Neural progenitor cell (in vitro differentiated cells): ENCODE data around the gene HAS3. TPM values are rescaled to one million over a fixed set of nuclear protein-coding genes. Genes with fewer than 3 reads are reported as not detected.

ENCODE experiments used
- DNase-seq: peaks from one replicate; pipeline ENCODE4 v3.0.0-alpha.2; 2016; ENCODE audit warnings: low spot score
- H2AFZ ChIP-seq: fragments of 200-600 bp; sonication (generic); replicated peaks from 2 replicates; pipeline ENCODE4 v1.6.1; 2016; ENCODE audit warnings: antibody characterized with exemption
- H3F3A ChIP-seq: fragments of 200-600 bp; sonication (generic); 2 replicates; pipeline ENCODE4 v1.6.1; 2016; ENCODE audit warnings: antibody characterized with exemption, low read depth
- H3K27ac ChIP-seq: fragments of 200-600 bp; sonication (generic); 2 replicates; pipeline ENCODE4 v1.5.1; 2016; ENCODE audit warnings: mild to moderate bottlenecking
- H3K27me3 ChIP-seq: fragments of 200-600 bp; sonication (generic); 2 replicates; pipeline ENCODE4 v1.6.1; 2016; ENCODE audit warnings: mild to moderate bottlenecking, moderate library complexity
- H3K36me3 ChIP-seq: fragments of 200-600 bp; sonication (generic); 2 replicates; pipeline ENCODE4 v1.5.1; 2016
- H3K4me1 ChIP-seq: fragments of 200-600 bp; sonication (generic); 2 replicates; pipeline ENCODE4 v1.6.1; 2016; ENCODE audit warnings: mixed run types
- H3K4me2 ChIP-seq: fragments of 200-600 bp; sonication (generic); 2 replicates; pipeline ENCODE4 v1.6.1; 2016
- H3K4me3 ChIP-seq: fragments of 200-600 bp; sonication (generic); 2 replicates; pipeline ENCODE4 v1.5.1; 2016
- H3K79me2 ChIP-seq: fragments of 200-600 bp; sonication (generic); 2 replicates; pipeline ENCODE4 v1.6.1; 2016; ENCODE audit warnings: low read depth
- H3K9ac ChIP-seq: fragments of 200-600 bp; sonication (generic); 2 replicates; pipeline ENCODE4 v1.6.1; 2016
- H3K9me3 ChIP-seq: fragments of 200-600 bp; sonication (generic); 2 replicates; pipeline ENCODE4 v1.5.1; 2016; ENCODE audit warnings: low read depth
- H4K20me1 ChIP-seq: fragments of 200-600 bp; sonication (generic); 2 replicates; pipeline ENCODE4 v1.6.1; 2016; ENCODE audit warnings: low read depth
- H3K27ac Mint-ChIP-seq: 3 replicates; pipeline ENCODE4 v1.8.0; 2021; ENCODE audit warnings: mixed read lengths
- H3K27me3 Mint-ChIP-seq: 2 replicates; pipeline ENCODE4 v1.8.0; 2022; ENCODE audit warnings: low read depth, mild to moderate bottlenecking, inconsistent platforms, moderate library complexity, mixed read lengths; ENCODE audit not compliant: insufficient read depth
- H3K36me3 Mint-ChIP-seq: 3 replicates; pipeline ENCODE4 v1.8.0; 2021; ENCODE audit warnings: mixed read lengths
- H3K4me1 Mint-ChIP-seq: 3 replicates; pipeline ENCODE4 v1.8.0; 2021; ENCODE audit warnings: mixed read lengths
- H3K4me3 Mint-ChIP-seq: 3 replicates; pipeline ENCODE4 v1.8.0; 2021; ENCODE audit warnings: mild to moderate bottlenecking, moderate library complexity, mixed read lengths
- H3K9me3 Mint-ChIP-seq: 3 replicates; pipeline ENCODE4 v1.8.0; 2020; ENCODE audit warnings: mixed read lengths
- EZH2 ChIP-seq: fragments of 200-600 bp; sonication (generic); IDR thresholded peaks from 2 replicates; pipeline ENCODE4 v1.6.1; 2017; ENCODE audit warnings: antibody characterized with exemption, mild to moderate bottlenecking, moderate library complexity
- EZH2phosphoT487 ChIP-seq: fragments of 200-600 bp; sonication (generic); IDR thresholded peaks from 2 replicates; pipeline ENCODE4 v1.6.1; 2017; ENCODE audit warnings: antibody characterized with exemption
- total RNA-seq: library from RNA; depleted of rRNA; stranded (reverse); fragments of >200 nt; gene quantifications from 2 replicates; pipeline ENCODE4 v1.2.3, GENCODE V29; 2015; ENCODE audit warnings: low replicate concordance
- TF ChIP-seq, protein P1 (sequence below): fragments of 200-600 bp; sonication (generic); IDR thresholded peaks from 2 replicates; pipeline ENCODE4 v1.5.1; 2017; ENCODE audit warnings: antibody characterized with exemption, mild to moderate bottlenecking

Gene HAS3
- total RNA-seq, 1 donor from 2014 or later: 2.5 TPM

DNA sequence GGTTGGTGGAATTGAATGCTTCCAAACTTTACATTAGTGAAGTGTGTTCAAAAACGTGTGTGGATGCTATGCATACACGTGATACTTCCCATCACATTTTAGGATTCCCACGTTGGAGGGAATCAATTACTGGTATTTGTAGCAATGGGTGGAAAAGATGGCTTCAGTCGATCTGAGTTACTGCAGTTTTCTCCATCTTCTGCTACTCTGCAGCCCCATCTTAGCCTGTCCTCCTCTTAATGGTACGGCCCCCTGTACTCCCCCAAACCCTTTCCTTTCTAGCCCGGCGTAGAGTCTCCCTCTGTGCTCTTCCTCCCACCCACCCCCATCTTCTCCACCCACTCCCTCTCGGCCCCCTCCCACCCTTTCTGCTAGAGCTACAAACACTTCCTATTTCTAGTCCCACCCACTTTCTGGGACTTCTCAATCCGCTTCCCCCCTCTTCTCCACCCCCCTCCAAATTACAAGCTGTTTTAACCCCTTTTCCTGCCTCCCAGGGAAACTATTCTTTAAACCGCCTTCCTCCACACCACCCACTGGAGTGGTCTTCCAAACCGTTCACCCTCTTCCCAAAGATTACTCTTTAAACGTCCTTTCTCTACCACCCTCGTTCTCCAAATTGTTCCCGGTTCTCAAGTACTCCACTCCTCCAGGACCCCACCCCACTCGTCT lies 25.9 kb downstream of the HAS3 start:
- peak overlapping the region; percentile 97 for H3K27ac Mint-ChIP-seq
- peak overlapping the region; percentile 99 for H3K27ac ChIP-seq
- H3K36me3 ChIP-seq: peaks cover 7% of the 10 kb centered on the region
- H3K4me2 ChIP-seq: peak overlapping the region; percentile 89
- H3F3A ChIP-seq: peaks cover 25% of the 10 kb centered on the region
- H3K79me2 ChIP-seq: peaks cover 95% of the 10 kb centered on the region
- H3K4me3 Mint-ChIP-seq: peak overlapping the region; percentile 98
- H3K9ac ChIP-seq: peak overlapping the region; percentile 89
- peaks cover 38% of the 10 kb centered on the region for H3K4me1 Mint-ChIP-seq
- H3K9me3 Mint-ChIP-seq: no peaks in the 10 kb centered on the region
- peaks cover 15% of the 10 kb centered on the region for H3K4me1 ChIP-seq
- H3K36me3 Mint-ChIP-seq: peaks cover 13% of the 10 kb centered on the region
- TF ChIP-seq EZH2phosphoT487 (no peak), EZH2 (no peak)
- TF ChIP-seq, protein P1, sequence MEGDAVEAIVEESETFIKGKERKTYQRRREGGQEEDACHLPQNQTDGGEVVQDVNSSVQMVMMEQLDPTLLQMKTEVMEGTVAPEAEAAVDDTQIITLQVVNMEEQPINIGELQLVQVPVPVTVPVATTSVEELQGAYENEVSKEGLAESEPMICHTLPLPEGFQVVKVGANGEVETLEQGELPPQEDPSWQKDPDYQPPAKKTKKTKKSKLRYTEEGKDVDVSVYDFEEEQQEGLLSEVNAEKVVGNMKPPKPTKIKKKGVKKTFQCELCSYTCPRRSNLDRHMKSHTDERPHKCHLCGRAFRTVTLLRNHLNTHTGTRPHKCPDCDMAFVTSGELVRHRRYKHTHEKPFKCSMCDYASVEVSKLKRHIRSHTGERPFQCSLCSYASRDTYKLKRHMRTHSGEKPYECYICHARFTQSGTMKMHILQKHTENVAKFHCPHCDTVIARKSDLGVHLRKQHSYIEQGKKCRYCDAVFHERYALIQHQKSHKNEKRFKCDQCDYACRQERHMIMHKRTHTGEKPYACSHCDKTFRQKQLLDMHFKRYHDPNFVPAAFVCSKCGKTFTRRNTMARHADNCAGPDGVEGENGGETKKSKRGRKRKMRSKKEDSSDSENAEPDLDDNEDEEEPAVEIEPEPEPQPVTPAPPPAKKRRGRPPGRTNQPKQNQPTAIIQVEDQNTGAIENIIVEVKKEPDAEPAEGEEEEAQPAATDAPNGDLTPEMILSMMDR: no peak
- no peaks in the 10 kb centered on the region for H3K9me3 ChIP-seq
- peak overlapping the region; percentile 98 for H3K4me3 ChIP-seq
- DNase-seq: peak; percentile 67
- no peak overlapping the region for H2AFZ ChIP-seq
- peaks cover 42% of the 10 kb centered on the region for H4K20me1 ChIP-seq
- no peaks in the 10 kb centered on the region for H3K27me3 ChIP-seq
- H3K27me3 Mint-ChIP-seq: peaks cover 6% of the 10 kb centered on the region

DNA sequence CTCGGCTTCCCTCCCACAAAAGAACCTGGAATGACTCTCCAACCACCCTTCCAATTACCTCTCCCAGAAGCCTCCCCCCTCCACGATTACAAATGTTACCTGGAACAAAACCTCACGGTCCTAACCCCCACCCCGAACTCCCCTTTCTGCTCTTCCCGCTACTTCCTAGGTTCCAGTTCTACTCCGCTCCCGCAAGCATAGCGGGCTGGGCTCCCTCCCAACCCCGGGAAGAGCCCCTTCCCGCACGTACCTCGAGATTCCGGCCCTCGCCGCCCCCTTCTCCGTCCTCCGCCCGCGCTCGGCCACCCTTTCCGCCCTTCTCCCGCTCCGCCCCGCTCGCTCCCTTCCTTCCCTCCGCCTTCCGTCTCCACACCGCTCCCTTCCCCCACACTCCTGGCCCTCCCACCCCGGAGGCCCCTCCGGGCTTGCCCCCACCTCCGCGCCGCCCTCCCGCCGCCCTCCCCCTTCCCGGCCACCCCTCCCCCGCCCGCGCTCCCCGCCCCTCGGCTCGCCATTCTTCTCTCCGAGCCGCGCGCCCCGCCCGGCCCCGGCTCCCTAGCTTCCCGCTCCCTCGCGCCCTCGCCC lies 26.5 kb downstream of the HAS3 start:
- Histone ChIP-seq H3K27ac (peak overlapping the region; percentile 99), H3F3A (peaks cover 23% of the 10 kb centered on the region), H3K27me3 (no peaks in the 10 kb centered on the region), H3K36me3 (peaks cover 7% of the 10 kb centered on the region), H3K4me1 (peaks cover 15% of the 10 kb centered on the region), H3K4me3 (peak overlapping the region; percentile 98), H3K4me2 (peak overlapping the region; percentile 89), H3K9ac (peak overlapping the region; percentile 89), H3K9me3 (no peaks in the 10 kb centered on the region), H4K20me1 (peaks cover 37% of the 10 kb centered on the region), H3K79me2 (peaks cover 95% of the 10 kb centered on the region), H2AFZ (peak overlapping the region; percentile 78)
- H3K36me3 Mint-ChIP-seq: peaks cover 14% of the 10 kb centered on the region
- TF ChIP-seq, protein P1: no peak
- TF ChIP-seq EZH2 (no peak), EZH2phosphoT487 (no peak)
- DNase-seq: peak; percentile 95
- peak overlapping the region; percentile 98 for H3K4me3 Mint-ChIP-seq
- peaks cover 6% of the 10 kb centered on the region for H3K27me3 Mint-ChIP-seq
- peaks cover 36% of the 10 kb centered on the region for H3K4me1 Mint-ChIP-seq
- H3K9me3 Mint-ChIP-seq: no peaks in the 10 kb centered on the region
- H3K27ac Mint-ChIP-seq: peak overlapping the region; percentile 97

DNA sequence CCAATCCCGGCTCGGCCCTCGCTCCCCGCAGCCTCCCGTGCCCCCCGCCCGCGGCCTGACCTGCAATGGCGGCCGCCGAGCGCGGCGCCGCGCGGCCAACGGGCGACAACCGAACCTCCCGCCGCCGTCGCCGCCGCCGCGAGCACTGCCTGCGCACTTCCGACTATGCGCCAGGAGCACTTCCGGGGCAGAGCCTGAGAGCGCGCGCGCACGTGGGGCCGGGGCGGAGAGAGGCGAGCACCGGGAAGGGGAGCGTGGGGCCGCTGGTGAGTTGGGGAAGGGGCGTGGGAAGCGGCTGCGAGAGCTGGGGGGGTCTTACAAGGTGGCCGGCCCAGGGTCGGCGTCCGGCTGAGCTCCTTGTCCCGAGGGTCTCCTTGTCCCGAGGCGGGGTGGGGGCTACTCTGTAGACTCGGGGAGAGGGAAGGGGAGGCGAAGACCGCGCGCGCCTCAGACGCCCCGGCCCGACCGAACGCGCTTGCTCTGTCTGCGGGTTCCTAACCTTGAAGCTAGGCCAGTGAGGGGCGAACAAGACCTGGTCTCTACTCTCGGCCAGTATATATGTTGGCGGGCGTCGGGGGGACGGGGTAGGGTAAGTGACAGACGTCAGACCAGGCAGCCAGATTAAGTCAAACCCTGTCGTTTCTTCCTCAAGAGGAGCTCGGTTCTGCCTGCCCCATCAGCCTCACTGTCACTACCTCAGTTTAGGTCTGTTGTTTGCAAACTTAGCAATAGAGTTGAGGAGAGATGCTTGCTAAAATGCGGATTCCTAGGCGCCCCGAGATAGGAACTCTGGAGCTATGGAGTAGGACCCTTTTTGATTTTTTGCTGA lies 27.2 kb downstream of the HAS3 start, which contains the start of the genes CHTF8 and UTP4:
CHTF8 (minus strand) TSS at position 165 of the 829 bp plus-strand sequence. CDS start 11,130 bp downstream, outside the sequence.
UTP4 (plus strand) TSS at position 226 of the 829 bp plus-strand sequence. CDS start 811 bp downstream, outside the sequence.
- H2AFZ ChIP-seq: peak within 1 kb of the TSS; percentile 78
- Mint-ChIP-seq H3K36me3 (peaks cover 15% of the 10 kb centered on the region), H3K27ac (peak within 1 kb of the TSS; percentile 97), H3K27me3 (peaks cover 6% of the 10 kb centered on the region), H3K4me3 (peak within 1 kb of the TSS; percentile 98), H3K9me3 (no peaks in the 10 kb centered on the region), H3K4me1 (peaks cover 36% of the 10 kb centered on the region)
- H3K27ac ChIP-seq: peak within 1 kb of the TSS; percentile 99
- TF ChIP-seq, protein P1: no peak
- no peak for TF ChIP-seq EZH2
- H4K20me1 ChIP-seq: peaks cover 30% of the 10 kb centered on the region
- no peaks in the 10 kb centered on the region for H3K27me3 ChIP-seq
- peak within 1 kb of the TSS; percentile 89 for H3K9ac ChIP-seq
- peaks cover 23% of the 10 kb centered on the region for H3F3A ChIP-seq
- H3K79me2 ChIP-seq: peaks cover 95% of the 10 kb centered on the region
- peaks cover 9% of the 10 kb centered on the region for H3K36me3 ChIP-seq
- H3K4me3 ChIP-seq: peak within 1 kb of the TSS; percentile 98
- H3K4me2 ChIP-seq: peak within 1 kb of the TSS; percentile 89
- no peaks in the 10 kb centered on the region for H3K9me3 ChIP-seq
- peak; percentile 94 for DNase-seq
- peaks cover 15% of the 10 kb centered on the region for H3K4me1 ChIP-seq
